DMS153 (cell line): ENCODE measurements around the gene AEBP1.

ENCODE experiments used
- DNase-seq: peaks from one replicate; lab custom pipeline; 2025; lab: John Stamatoyannopoulos, UW

The AEBP1 gene

DNA sequence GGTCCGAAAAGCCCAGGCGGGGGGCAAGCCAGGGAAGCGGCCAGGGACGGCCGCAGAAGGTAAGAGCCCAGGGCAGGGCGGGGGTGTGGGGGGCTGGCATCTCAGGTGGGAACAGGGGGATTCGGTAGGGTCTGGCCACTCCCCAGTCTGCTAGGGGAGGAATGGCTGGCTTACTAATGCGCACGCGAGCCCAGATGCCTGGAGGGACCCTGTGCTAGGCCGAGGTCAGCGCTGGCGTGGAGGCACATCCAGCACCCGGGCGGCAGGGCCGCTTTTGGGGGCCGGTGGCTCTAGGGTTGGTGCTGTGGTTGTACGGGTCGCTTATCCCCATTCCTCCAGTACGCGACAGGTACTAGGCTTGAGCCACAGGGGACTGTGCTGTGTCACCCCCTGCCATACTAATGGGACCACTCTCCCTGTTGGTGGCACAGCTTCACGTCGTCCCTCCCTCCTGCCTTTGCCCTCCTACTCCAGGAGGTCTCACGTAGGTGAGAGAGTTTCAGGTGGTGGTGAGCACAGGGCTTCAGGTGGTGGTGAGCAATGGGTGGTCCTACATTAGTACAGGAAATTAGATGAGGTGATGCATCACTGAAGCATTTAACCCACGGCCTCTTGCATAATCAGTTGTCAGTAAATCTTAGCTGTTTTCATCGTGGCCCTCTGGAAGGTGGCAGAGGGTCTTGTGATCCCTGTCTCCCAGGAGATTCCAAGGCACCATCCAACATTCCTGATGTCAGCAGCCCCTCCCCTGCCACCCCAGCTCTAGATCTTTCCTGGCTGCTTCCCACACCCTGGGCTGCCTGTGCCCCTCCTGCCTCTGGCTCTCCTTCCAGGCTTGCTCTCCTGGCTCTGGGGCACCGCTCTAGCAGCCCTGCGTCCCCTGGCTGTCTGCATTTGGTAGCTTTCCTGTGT is 971 bp downstream of the AEBP1 start:
- no peak for DNase-seq

- DNase-seq = no peak
Observed at GRCh38 chr7:44105832-44106231, 1.7 kb downstream of the AEBP1 start.

DNA sequence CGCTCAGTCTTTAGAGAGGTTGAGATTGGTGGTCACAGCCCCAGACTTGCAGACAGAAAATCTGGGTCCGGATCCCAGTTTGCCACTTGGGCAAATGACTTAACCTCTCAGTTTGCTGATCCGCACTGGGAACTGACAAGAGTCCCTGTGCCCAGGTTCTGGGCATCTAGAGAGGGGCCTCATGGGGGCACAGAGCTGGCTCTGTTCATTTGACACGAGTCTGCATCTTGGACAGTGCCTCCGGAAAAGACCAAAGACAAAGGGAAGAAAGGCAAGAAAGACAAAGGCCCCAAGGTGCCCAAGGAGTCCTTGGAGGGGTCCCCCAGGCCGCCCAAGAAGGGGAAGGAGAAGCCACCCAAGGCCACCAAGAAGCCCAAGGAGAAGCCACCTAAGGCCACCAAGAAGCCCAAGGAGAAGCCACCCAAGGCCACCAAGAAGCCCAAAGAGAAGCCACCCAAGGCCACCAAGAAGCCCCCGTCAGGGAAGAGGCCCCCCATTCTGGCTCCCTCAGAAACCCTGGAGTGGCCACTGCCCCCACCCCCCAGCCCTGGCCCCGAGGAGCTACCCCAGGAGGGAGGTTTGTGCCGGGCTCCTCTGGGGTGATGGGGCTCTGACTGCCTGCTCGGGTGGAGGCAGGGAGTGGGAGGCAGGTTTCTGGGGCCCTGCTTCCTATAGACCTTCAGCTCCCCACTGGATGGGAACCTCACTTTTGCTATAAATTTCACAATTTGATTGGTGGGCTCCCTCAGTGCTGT is 2.3 kb downstream of the AEBP1 start:
- DNase-seq = no peak

DNA sequence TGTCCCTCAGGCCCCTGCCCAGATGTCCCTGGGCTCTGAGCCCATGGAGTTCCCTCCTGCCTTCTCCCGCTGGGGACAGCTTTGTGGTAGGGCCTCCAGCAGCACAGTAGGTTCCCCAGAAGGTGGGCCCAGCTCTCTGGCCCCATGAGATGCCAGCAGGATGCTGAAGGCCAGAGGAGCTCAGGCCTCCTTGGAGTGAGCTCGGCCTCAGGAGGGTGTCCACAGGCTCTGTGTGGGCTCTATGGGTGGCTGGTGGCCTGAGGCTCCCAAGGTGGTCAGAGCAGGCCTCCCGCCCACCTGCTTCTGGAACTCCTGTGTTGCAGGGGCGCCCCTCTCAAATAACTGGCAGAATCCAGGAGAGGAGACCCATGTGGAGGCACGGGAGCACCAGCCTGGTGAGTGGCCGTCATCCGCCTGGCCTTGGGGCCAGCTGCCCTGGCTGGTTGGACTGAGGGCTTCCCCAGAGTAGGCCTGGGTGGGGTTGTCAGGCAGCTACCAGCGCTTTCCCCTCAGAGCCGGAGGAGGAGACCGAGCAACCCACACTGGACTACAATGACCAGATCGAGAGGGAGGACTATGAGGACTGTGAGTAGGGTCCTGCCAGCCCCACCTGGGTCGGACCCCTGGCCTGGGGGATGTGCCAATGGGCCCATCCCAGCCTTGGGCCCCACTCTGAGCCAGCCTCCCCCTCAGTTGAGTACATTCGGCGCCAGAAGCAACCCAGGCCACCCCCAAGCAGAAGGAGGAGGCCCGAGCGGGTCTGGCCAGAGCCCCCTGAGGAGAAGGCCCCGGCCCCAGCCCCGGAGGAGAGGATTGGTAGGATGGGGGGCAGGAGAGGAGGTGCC is 3.2 kb downstream of the AEBP1 start:
- DNase-seq = no peak

GRCh38 chr7:44107961-44108767 is 4.0 kb downstream of the AEBP1 start:
- no peak for DNase-seq

DNA sequence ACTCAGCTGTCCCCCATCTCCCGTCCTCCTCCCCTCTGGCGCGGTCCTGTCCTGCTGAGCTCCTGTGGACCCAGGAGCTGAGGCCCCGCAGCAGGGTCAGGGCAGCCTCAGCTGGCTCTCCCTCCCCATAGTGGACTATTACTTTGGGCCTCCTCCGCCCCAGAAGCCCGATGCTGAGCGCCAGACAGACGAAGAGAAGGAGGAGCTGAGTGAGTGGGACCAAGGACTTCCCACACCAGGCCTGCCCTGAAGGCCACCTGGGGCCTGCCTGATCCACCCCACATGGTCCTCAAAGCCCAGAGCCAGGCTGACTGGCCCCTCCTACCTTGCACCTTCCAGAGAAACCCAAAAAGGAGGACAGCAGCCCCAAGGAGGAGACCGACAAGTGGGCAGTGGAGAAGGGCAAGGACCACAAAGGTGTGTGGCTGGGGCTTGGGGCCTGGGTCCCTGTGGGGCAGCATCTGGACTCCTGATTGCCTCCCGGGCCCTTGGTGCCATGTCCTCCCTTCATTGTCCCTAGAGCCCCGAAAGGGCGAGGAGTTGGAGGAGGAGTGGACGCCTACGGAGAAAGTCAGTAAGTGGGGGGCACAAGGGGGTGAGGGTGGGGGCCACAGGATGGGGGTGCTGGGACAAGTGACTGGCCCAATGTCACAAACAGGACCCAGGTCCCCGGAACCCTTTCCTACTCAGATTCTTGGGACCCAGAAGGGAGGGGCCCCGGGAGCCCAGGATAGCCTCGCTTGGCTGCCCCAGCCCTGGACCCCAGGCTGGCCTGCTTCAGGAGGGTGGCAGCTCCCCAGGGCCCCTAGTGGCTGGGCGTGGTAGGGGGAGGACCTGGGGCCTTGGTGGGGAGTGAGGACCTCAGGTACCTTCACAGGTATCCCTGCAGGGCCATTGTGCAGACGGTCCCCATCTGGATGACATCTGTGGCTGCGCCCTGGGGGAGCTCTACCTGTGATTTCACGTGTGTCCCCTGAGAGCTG is 4.9 kb downstream of the AEBP1 start:
- no peak for DNase-seq

DNA sequence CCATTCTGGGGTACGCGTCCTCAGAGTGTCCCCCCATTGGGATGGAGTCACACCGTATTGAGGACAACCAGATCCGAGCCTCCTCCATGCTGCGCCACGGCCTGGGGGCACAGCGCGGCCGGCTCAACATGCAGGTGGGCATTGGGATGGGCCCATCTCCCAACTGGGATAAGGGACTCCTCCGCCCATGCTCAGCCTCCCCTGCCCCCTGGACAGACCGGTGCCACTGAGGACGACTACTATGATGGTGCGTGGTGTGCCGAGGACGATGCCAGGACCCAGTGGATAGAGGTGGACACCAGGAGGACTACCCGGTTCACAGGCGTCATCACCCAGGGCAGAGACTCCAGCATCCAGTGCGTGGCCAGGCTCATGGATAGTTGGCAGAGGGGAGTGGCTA is 5.8 kb downstream of the AEBP1 start:
- DNase-seq = no peak

GRCh38 chr7:44110719-44111635 is 6.8 kb downstream of the AEBP1 start:
- no peak for DNase-seq

- DNase-seq = no peak
Observed at GRCh38 chr7:44111761-44112160, 7.6 kb downstream of the AEBP1 start.

DNA sequence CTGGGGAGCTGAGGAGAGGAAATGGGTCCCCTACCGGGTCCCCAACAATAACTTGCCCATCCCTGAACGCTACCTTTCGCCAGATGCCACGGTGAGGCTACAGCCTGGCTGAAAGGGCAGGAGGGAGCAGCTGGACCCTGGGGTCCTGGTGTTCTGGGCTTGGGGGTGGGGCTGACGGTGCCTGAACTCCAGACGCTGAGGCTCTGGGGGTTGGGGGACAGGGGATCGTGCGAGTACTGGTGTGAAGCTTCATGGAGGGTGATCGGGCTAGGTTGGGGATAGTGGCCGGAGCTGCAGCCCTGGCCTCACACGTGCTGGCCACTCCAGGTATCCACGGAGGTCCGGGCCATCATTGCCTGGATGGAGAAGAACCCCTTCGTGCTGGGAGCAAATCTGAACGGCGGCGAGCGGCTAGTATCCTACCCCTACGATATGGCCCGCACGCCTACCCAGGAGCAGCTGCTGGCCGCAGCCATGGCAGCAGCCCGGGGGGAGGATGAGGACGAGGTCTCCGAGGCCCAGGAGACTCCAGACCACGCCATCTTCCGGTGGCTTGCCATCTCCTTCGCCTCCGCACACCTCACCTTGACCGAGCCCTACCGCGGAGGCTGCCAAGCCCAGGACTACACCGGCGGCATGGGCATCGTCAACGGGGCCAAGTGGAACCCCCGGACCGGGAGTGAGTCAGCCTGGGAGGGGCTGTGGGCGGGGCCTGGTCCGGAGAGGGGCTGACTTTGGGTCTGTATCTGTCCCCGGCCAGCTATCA is 8.3 kb downstream of the AEBP1 start:
- DNase-seq = peak; percentile 54

DNA sequence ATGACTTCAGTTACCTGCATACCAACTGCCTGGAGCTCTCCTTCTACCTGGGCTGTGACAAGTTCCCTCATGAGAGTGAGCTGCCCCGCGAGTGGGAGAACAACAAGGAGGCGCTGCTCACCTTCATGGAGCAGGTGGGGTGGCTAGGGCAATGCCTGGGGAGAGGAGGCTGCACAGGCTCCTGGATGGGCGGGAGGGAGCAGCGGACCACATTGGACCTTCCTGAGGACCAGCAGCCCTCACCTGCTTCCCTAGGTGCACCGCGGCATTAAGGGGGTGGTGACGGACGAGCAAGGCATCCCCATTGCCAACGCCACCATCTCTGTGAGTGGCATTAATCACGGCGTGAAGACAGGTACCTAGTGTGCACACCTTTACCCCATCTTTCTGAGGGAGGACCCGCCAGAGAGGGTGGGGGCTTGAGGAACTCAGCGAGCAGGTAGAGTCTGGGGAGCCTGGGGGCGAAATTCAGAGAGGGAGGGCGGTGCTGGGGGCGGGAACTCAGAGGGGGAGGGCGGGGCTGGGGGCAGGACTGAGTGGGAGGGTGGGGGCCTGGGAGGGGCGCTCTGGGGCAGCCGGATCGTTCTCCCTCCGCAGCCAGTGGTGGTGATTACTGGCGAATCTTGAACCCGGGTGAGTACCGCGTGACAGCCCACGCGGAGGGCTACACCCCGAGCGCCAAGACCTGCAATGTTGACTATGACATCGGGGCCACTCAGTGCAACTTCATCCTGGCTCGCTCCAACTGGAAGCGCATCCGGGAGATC is 9.0 kb downstream of the AEBP1 start:
- peak; percentile 54 for DNase-seq

DNA sequence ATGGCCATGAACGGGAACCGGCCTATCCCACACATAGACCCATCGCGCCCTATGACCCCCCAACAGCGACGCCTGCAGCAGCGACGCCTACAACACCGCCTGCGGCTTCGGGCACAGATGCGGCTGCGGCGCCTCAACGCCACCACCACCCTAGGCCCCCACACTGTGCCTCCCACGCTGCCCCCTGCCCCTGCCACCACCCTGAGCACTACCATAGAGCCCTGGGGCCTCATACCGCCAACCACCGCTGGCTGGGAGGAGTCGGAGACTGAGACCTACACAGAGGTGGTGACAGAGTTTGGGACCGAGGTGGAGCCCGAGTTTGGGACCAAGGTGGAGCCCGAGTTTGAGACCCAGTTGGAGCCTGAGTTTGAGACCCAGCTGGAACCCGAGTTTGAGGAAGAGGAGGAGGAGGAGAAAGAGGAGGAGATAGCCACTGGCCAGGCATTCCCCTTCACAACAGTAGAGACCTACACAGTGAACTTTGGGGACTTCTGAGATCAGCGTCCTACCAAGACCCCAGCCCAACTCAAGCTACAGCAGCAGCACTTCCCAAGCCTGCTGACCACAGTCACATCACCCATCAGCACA is 9.7 kb downstream of the AEBP1 start:
- DNase-seq = no peak

GRCh38 chr7:44114586-44115310 is 10.6 kb downstream of the AEBP1 start:
- DNase-seq = no peak

GRCh38 chr7:44116087-44116788 is 12.1 kb downstream of the AEBP1 start:
- DNase-seq = no peak

- no peak for DNase-seq
Observed at GRCh38 chr7:44116789-44117666, 12.9 kb downstream of the AEBP1 start.
